ENCODE data around the gene STX1B. TPM values are rescaled to one million over a fixed set of nuclear protein-coding genes. Genes with fewer than 3 reads are reported as not detected.

Gene STX1B
- total RNA-seq, 1 experiment from 2014 or later, result 15.9 TPM

DNA sequence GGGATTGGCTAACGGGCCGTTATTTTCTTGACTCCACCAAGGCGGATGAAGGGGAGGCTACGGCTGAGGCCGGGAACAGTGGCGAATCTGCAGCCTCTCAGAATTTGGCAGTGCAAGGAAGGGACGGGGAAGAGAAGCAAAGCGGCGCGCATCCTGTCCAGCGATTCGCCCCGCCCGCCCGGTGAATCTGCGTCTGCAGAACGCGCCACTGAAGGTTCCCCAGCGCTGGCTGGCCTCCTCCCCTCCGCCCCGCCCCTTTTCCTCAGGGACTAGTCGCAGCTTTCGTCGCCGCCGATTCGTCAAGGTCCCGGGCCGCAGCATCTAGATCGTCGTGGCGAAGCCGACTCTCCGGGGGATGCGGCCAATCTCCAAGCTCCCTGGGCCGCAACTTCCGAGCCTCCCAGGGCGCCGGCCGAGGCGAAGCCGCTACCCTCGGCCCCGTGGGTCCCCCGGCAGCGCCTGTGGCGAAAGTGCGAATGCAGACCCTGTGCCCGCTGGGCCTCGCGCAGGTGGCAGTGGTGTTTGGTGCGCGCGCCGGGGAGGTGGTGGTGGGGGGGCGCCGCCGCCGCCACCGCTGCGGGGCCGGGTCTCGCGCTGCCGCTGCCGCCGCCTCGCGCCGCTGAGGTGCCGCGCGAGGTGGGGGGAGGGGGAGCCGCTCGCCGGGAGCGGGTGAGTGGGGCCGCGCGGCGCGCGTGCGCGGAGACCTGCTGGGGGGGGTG, 52.8 kb downstream of the STX1B start, which contains the start of gene SETD1A:
TSS of gene SETD1A (plus strand) at position 299 of the 719 bp plus-strand sequence. CDS start 978 bp downstream, outside the sequence.
- ATAC-seq (peak; percentile 64), DNase-seq (ENCODE audit: low spot score) (peak; percentile 97)
- H3K4me3 Mint-ChIP-seq, result peak within 1 kb of the TSS; percentile 95
- peaks cover 39% of the 10 kb centered on the region for H3K36me3 Mint-ChIP-seq
- H3K27me3 Mint-ChIP-seq (ENCODE audit: low read depth), result peaks cover 3% of the 10 kb centered on the region; the same call in 1 of the 2 replicates
- CTCF ChIA-PET, result interaction anchor here (0.7 kb wide), 1 partner anchor 27 kb away, joined by 4 read pairs; no protein-coding TSS in a partner anchor
- peaks cover 12% of the 10 kb centered on the region for H3K4me1 Mint-ChIP-seq
- peak within 1 kb of the TSS; percentile 100 for H3K27ac Mint-ChIP-seq
- H3K9me3 Mint-ChIP-seq, result no peaks in the 10 kb centered on the region
- POLR2A ChIA-PET, result interaction anchor here (0.5 to 0.7 kb wide), 2 partner anchors 28 to 151 kb away, joined by 3 read pairs; partner anchors contain the start of gene HSD3B7
- TF ChIP-seq GTF2I (CRISPR knock-in tag; conservative IDR thresholded peaks at IDR 0.05) (no peak), PRRX2 (CRISPR knock-in tag; IDR thresholded peaks at IDR 0.05) (0 out of 2 replicates have a peak, but pooled peaks have one; percentile 7), NR1H2 (CRISPR knock-in tag; IDR thresholded peaks at IDR 0.05) (no peak), CBFB (CRISPR knock-in tag; IDR thresholded peaks at IDR 0.05; ENCODE audit: low read depth) (no peak), NFYB (CRISPR knock-in tag; conservative IDR thresholded peaks at IDR 0.05; ENCODE audit: low read depth) (no peak), TEAD1 (CRISPR knock-in tag; IDR thresholded peaks at IDR 0.05) (peak; percentile 74; the same call in 1 of the 2 replicates), OVOL2 (CRISPR knock-in tag; IDR thresholded peaks at IDR 0.05; ENCODE audit: borderline replicate concordance) (no peak), KAT7 (CRISPR knock-in tag; IDR thresholded peaks at IDR 0.05; ENCODE audit: borderline replicate concordance) (no peak), FOXK1 (CRISPR knock-in tag; IDR thresholded peaks at IDR 0.05) (peak; percentile 46), JAZF1 (CRISPR knock-in tag; IDR thresholded peaks at IDR 0.05) (no peak)
- TF ChIP-seq, protein P1, sequence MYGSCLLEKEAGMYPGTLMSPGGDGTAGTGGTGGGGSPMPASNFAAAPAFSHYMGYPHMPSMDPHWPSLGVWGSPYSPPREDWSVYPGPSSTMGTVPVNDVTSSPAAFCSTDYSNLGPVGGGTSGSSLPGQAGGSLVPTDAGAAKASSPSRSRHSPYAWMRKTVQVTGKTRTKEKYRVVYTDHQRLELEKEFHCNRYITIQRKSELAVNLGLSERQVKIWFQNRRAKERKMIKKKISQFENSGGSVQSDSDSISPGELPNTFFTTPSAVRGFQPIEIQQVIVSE (CRISPR knock-in tag; IDR thresholded peaks at IDR 0.05; ENCODE audit: borderline replicate concordance), result no peak
- TF ChIP-seq, protein P2, sequence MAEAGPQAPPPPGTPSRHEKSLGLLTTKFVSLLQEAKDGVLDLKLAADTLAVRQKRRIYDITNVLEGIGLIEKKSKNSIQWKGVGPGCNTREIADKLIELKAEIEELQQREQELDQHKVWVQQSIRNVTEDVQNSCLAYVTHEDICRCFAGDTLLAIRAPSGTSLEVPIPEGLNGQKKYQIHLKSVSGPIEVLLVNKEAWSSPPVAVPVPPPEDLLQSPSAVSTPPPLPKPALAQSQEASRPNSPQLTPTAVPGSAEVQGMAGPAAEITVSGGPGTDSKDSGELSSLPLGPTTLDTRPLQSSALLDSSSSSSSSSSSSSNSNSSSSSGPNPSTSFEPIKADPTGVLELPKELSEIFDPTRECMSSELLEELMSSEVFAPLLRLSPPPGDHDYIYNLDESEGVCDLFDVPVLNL (CRISPR knock-in tag; IDR thresholded peaks at IDR 0.05; ENCODE audit: borderline replicate concordance, low read depth), result no peak
- TF ChIP-seq, protein P3, sequence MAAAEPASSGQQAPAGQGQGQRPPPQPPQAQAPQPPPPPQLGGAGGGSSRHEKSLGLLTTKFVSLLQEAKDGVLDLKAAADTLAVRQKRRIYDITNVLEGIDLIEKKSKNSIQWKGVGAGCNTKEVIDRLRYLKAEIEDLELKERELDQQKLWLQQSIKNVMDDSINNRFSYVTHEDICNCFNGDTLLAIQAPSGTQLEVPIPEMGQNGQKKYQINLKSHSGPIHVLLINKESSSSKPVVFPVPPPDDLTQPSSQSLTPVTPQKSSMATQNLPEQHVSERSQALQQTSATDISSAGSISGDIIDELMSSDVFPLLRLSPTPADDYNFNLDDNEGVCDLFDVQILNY (CRISPR knock-in tag; IDR thresholded peaks at IDR 0.05), result no peak
- TF ChIP-seq, protein P4, sequence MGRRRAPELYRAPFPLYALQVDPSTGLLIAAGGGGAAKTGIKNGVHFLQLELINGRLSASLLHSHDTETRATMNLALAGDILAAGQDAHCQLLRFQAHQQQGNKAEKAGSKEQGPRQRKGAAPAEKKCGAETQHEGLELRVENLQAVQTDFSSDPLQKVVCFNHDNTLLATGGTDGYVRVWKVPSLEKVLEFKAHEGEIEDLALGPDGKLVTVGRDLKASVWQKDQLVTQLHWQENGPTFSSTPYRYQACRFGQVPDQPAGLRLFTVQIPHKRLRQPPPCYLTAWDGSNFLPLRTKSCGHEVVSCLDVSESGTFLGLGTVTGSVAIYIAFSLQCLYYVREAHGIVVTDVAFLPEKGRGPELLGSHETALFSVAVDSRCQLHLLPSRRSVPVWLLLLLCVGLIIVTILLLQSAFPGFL (CRISPR knock-in tag; IDR thresholded peaks at IDR 0.05; ENCODE audit: borderline replicate concordance), result no peak
- TF ChIP-seq, protein P5, sequence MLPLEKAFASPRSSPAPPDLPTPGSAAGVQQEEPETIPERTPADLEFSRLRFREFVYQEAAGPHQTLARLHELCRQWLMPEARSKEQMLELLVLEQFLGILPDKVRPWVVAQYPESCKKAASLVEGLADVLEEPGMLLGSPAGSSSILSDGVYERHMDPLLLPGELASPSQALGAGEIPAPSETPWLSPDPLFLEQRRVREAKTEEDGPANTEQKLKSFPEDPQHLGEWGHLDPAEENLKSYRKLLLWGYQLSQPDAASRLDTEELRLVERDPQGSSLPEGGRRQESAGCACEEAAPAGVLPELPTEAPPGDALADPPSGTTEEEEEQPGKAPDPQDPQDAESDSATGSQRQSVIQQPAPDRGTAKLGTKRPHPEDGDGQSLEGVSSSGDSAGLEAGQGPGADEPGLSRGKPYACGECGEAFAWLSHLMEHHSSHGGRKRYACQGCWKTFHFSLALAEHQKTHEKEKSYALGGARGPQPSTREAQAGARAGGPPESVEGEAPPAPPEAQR (CRISPR knock-in tag; IDR thresholded peaks at IDR 0.05), result no peak
- TF ChIP-seq, protein P6, sequence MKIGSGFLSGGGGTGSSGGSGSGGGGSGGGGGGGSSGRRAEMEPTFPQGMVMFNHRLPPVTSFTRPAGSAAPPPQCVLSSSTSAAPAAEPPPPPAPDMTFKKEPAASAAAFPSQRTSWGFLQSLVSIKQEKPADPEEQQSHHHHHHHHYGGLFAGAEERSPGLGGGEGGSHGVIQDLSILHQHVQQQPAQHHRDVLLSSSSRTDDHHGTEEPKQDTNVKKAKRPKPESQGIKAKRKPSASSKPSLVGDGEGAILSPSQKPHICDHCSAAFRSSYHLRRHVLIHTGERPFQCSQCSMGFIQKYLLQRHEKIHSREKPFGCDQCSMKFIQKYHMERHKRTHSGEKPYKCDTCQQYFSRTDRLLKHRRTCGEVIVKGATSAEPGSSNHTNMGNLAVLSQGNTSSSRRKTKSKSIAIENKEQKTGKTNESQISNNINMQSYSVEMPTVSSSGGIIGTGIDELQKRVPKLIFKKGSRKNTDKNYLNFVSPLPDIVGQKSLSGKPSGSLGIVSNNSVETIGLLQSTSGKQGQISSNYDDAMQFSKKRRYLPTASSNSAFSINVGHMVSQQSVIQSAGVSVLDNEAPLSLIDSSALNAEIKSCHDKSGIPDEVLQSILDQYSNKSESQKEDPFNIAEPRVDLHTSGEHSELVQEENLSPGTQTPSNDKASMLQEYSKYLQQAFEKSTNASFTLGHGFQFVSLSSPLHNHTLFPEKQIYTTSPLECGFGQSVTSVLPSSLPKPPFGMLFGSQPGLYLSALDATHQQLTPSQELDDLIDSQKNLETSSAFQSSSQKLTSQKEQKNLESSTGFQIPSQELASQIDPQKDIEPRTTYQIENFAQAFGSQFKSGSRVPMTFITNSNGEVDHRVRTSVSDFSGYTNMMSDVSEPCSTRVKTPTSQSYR (CRISPR knock-in tag; IDR thresholded peaks at IDR 0.05), result no peak
- TF ChIP-seq, protein P7, sequence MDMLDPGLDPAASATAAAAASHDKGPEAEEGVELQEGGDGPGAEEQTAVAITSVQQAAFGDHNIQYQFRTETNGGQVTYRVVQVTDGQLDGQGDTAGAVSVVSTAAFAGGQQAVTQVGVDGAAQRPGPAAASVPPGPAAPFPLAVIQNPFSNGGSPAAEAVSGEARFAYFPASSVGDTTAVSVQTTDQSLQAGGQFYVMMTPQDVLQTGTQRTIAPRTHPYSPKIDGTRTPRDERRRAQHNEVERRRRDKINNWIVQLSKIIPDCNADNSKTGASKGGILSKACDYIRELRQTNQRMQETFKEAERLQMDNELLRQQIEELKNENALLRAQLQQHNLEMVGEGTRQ (CRISPR knock-in tag; IDR thresholded peaks at IDR 0.05), result no peak
- TF ChIP-seq, protein P8, sequence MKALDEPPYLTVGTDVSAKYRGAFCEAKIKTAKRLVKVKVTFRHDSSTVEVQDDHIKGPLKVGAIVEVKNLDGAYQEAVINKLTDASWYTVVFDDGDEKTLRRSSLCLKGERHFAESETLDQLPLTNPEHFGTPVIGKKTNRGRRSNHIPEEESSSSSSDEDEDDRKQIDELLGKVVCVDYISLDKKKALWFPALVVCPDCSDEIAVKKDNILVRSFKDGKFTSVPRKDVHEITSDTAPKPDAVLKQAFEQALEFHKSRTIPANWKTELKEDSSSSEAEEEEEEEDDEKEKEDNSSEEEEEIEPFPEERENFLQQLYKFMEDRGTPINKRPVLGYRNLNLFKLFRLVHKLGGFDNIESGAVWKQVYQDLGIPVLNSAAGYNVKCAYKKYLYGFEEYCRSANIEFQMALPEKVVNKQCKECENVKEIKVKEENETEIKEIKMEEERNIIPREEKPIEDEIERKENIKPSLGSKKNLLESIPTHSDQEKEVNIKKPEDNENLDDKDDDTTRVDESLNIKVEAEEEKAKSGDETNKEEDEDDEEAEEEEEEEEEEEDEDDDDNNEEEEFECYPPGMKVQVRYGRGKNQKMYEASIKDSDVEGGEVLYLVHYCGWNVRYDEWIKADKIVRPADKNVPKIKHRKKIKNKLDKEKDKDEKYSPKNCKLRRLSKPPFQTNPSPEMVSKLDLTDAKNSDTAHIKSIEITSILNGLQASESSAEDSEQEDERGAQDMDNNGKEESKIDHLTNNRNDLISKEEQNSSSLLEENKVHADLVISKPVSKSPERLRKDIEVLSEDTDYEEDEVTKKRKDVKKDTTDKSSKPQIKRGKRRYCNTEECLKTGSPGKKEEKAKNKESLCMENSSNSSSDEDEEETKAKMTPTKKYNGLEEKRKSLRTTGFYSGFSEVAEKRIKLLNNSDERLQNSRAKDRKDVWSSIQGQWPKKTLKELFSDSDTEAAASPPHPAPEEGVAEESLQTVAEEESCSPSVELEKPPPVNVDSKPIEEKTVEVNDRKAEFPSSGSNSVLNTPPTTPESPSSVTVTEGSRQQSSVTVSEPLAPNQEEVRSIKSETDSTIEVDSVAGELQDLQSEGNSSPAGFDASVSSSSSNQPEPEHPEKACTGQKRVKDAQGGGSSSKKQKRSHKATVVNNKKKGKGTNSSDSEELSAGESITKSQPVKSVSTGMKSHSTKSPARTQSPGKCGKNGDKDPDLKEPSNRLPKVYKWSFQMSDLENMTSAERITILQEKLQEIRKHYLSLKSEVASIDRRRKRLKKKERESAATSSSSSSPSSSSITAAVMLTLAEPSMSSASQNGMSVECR (CRISPR knock-in tag; IDR thresholded peaks at IDR 0.05; ENCODE audit: borderline replicate concordance), result peak; percentile 62; the same call in 1 of the 2 replicates
- TF ChIP-seq, protein P9, sequence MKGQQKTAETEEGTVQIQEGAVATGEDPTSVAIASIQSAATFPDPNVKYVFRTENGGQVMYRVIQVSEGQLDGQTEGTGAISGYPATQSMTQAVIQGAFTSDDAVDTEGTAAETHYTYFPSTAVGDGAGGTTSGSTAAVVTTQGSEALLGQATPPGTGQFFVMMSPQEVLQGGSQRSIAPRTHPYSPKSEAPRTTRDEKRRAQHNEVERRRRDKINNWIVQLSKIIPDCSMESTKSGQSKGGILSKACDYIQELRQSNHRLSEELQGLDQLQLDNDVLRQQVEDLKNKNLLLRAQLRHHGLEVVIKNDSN (CRISPR knock-in tag; IDR thresholded peaks at IDR 0.05), result peak; percentile 47; the same call in 1 of the 2 replicates
- TF ChIP-seq, protein P10, sequence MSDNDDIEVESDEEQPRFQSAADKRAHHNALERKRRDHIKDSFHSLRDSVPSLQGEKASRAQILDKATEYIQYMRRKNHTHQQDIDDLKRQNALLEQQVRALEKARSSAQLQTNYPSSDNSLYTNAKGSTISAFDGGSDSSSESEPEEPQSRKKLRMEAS (CRISPR knock-in tag; IDR thresholded peaks at IDR 0.05), result peak; percentile 64

Measured in WTC11 (cell line).